HG02610 (cell line): ENCODE measurements around the gene SLC7A7.
A peak's percentile ranks its signal among the peaks of the same experiment; 100 is the strongest.
"Not testable (repeated sequence)": the region's sequence is repeated elsewhere in the genome, so short reads cannot be mapped to it uniquely, and the experiment has no call there.

ENCODE experiments used
- ATAC-seq: cut with Tn5 transposase; IDR thresholded peaks from one replicate; pipeline ENCODE4 v1.9.1; 2021; ENCODE audit warnings: mild to moderate bottlenecking, moderate library complexity; ENCODE audit not compliant: unreplicated experiment

The SLC7A7 gene

DNA sequence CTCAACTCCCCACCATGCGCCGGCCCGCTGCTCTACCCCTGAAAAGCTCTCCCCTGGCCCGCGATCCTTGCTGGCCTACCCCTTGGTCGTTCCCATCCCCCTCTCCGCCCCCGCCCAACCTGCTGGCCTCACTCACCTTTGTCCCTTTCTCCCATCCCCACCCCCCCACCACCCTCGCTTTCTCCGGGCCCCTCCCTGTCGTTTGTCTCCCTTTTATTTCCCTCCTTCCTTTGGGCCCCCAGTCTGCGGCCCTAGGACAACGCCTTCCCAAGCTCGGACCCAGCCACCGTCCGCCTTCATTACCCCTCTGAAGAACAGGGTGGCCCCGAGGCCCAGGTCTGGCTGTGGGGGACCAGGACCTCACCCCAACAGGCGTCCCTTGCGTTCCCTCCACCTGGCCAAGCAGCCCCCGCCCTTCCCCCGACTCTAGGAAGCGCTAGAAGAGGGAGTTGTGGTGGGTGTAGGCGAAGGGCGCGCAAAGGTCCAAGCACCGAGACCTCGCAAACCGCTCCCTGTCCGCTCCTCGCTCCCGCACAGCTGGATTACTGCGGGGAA lies 6.9 kb upstream of the SLC7A7 start:
- ATAC-seq: no peak

DNA sequence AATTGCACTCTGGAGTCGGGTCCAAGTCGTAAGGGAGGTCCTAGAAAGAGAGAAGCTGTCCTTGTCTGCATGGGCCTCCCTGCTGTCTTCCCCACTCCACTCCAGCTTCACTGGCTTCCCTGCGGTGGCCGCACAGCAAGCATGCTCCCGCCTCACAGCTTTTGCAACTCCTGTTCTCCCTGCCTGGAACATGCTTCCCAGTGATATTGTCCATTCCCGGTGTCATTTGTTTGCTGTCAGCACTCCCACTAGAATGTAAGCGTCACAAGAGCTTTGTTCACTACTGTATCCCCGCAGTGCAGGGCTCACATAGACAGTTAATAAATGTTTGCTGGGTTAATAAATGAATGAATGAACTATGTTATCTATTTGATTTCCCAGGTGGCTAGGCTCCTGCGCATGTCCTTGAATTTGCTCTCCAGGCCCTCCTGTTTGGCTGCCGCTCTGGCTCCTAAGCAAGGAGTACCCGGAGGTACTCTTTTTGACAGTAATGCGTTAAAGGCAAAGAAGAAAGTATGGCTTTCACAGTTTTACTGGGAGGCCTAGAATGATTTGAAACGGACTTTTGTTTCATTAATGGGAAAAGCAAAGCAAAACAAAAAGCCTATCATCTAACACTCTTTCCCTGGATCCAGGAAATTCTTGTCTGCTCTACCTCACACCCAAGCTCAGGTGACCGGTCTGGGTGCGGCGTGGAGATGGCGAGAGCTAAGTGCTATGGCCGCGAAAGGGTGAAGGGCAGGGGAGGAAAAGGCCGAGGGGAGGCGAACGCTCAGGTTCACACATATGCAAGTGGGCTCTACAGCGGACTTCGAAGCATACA lies 6.2 kb upstream of the SLC7A7 start:
- ATAC-seq: no peak

DNA sequence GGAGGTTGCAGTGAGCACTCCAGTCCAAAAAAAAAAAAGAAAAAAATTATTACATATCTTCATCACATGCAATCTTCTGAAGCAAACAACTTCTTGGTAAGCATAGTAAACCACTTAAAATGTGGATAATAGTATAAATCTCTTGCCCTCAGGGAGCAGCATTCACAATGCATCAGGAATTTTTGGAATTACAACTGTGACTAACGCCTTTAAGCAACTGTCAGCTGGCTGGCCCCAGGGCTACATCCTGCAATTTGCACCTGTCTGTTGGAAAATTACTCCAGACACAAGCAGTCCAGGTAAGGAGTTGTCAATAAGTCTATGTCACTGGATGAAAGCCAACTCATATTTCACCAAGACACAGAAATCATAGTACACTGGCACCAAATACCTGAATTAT lies 5.5 kb upstream of the SLC7A7 start:
- ATAC-seq: no peak

DNA sequence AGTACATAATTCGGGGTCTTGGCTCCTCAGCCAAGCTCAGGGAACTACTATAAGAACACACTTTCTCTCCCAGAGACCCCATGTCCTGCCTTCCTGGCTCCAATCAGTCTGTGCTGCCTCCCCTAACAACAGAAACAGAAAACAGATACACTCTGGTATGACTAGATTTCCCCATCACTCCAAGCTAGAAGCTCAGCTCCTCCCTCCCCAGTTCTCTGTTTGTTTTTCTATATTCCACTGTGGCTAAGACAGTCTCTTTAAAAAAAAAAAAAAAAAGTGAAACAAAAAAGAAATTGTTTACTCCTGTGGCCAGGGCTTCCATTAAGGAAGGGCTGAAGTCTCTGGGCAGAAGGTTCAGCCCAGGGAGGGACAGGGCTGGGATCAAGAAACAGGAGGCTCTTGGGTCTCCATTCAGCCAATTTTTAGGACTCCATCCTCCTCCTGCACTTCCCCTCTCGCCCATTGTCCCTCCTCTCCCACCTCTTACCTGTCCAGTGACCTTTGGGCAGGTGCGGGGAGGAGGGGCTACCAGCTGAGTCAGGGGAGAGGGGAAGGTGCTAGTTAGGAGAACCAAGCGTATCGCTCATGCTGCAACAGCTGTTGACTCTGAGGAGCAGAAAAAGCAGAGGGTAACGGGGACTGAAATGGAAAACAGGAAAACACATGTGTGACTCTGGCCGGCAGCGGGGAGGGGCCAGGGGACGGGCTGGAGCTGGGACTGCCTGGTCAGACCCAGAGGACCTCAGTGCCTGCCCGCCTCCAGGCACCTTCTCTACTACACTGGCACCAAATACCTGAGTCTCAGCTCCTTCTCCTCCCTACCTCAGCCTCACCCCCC lies 4.1 kb upstream of the SLC7A7 start:
- ATAC-seq: no peak

DNA sequence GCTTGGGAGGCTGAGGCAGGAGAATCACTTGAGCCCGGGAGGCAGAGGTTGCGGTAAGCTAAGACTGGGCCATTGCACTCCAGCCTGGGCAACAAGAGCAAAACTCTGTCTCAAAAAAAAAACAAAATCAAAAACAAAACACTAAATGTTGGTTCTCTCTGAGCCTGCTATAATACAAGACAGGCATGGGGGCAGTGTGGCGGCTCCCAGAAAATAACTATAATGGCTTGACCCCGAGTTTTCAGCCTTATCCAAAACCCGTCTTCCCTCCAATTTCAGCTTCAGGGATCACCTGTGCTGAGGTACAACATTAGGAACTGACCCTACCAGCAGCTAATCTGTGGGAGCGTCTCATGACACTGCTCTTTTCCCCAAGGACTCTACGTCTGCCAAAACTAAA lies 862 bp downstream of the SLC7A7 start:
- ATAC-seq: no peak

DNA sequence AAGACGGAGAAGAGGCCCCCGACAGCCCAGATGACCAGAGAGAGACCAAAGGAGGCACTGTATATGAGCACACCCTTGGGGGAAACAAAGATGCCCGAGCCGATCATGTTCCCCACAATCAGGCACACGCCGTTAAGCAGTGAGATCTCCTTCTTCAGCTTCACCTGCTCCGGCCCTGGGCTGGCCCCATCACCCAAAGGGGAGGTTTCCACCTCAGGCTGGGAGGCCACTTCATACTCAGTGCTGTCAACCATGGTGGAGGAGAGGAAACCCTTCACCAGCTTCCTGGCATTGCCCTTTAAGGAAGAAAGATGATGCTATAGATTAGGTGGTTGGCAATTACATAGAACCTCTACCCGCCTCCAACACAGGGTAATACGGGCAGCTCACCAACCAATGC lies 2.1 kb downstream of the SLC7A7 start:
- ATAC-seq: no peak

DNA sequence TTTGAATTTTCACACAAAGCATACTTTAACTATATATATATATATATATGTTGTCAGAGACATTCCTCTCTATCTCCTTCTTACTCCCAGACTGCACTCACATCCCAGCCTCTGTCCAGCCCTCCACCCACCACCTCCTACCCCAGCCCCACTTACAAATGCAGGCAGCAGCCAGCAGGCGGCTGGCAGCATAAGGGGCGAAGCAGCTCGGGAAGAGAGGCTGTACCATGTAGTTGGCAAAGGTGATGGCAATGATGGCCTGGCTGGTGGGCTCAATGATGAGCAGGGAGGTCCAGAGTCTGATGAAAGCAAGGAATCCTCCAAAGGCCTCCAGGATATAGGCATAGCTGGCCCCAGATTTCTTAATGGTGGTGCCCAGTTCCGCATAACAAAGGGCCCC lies 2.5 kb downstream of the SLC7A7 start:
- ATAC-seq: no peak

DNA sequence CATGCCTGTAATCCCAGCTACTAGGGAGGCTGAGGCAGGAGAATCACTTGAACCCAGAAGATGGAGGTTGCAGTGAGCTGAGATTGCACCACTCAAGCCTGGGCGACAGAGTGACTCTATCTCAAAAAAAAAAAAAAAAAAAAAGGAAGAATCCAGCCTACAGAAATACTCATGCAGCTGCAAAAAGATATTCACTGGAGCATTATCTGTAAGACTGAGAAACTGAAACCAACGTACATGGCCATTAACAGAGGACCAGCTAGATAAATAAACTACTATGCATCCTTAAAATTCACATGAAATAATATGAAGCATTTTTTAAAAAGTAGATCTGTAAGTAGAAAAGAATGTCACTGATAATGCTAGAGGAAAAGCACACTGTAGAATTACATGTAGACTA lies 3.5 kb downstream of the SLC7A7 start:
- no peak for ATAC-seq

DNA sequence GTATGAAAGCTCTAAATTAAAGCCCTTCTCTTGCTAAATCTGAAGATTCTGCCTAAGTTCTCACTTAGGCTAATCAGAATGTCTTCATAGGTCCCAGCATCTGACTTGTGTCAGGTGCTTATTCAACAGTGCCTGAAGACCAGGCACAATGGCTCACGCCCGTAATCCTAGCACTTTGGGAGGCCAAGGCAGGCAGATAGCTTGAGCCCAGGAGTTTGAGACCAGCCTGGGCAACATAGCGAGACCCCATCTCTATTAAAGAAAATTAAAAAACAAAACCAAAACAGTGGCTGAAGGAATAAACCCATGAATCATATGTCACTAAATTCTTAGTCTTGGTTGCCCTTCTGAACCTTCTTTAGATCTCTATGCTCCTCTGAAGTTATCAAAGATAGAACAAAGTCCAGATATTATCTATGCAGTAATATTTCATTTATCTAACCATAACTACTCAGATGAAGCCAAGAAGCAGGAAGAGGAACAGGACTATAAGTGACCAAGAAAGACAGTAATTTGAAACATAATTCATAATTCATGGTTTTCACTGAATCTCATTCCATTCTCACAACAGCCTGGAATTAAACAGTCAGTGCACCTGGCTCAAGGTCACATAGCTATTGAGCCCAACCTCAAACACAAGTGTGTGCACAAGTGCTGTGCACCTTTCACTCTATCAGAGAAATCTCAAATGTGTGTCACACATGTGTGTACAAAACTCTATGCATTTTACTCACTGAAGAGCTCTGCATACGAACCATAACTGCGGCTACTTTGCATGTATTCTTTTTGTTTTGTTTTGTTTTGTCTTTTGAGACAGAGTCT lies 6.6 kb downstream of the SLC7A7 start:
- no peak for ATAC-seq

DNA sequence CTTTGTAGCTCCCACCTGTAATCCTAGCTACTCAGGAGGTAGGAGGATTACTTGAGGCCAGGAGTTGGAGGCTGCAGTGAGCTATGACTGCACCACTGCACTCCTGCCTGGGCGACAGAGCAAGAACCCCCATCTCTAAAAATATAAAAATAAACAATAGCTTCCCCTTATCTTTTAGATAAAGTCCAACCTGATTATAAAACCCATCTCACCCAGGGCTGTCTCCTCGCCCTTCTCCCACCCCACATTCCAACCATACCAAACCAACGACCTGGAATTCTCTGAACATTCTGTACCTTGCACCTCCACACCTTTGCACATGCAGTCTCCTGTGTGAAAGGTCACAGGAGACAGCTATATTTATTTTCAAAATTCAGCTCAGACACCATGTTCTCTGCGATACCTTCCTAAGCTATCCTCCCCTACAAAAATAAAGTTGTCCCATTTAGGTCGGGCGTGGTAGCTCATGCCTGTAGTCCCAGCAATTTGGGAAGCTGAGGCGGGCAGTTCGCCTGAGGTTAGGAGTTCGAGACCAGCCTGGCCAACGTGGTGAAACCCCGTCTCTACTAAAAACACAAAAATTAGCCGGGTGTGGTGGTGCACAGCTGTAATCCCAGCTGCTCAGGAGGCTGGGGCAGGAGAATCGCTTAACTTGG lies 7.7 kb downstream of the SLC7A7 start:
- no peak for ATAC-seq

DNA sequence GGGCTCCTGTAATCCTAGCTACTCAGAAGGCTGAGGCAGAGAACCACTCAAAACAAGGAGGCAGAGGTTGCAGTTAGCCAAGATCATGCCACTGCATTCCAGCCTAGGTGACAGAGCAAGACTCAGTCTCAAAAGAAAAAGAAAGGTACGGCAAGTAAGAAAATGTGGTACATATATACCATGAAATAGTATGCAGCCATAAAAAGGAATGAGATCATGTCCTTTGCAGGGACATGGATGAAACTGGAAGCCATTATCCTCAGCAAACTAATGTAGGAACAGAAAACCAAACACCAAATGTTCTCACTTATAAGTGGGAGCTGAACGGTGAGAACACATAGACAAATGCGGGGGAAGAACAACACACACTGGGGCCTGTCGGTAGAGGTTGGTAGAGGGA lies 10.0 kb downstream of the SLC7A7 start:
- not testable (repeated sequence) for ATAC-seq

DNA sequence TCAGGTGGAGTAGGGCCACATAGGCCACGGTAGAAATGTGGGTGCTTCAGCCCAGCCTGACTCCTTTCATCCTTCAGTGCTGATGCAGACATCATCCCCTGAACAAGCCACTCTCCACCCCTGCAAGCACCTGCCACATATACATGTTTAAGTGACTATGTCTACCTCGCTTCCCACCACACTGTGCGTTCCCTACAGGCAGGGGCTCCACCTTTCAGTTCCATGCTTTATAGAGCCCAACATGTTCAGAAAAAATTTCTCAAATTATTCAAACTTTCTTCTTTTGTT lies 11.6 kb downstream of the SLC7A7 start:
- peak; percentile 46 for ATAC-seq

DNA sequence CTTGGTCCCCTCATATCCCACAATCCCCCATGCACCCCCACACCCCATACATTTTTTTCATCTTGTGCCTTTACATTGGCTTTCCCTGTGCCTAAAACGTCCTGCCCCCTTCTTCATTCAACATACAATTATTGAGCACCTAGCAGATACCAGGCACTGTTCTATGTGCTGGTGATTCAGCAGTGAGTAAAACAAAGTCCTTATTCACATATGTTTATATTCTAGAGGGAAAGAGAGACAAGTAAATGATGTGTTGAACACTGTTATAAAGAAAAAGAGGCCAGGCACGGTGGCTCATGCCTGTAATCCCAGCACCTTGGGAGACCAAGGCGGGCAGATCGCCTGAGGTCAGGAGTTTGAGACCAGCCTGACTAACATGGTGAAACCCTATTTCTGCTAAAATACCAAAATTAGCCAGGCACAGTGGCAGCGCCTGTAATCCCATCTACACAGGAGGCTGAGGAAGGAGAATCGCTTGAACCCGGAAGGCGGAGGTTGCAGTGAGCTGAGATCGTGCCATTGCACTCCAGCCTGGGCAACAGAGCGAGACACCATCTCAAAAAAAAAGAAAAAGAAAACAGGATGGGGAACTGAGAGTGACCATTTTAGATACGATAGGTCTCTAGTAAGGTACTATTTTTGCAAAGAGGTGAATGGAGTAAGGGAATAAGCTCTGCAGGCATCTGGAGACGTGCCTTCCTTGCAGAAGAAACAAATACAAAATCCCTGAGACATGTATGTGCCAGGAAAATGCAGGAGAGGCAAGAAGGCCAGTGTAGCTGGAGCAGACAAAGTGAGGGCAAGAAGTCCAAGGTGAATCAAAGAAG lies 12.2 kb downstream of the SLC7A7 start:
- ATAC-seq: peak; percentile 63

DNA sequence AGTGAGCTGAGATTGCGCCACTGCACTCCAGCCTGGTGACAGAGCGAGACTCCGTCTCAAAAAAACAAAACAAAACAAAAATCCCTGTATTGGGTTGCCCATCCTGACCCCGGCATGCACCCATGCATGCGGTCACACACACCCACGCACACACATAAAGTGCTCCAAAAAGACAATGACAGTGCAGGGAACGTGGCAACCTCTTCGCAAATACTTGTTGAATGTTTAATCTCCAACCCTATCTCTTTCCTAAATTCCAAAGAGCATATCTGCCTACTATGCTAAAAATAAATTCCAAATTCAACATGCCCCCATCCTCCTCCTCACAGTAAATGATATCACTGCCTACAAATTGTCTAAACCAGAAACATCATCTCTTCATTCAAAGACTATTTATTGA lies 13.5 kb downstream of the SLC7A7 start:
- no peak for ATAC-seq

DNA sequence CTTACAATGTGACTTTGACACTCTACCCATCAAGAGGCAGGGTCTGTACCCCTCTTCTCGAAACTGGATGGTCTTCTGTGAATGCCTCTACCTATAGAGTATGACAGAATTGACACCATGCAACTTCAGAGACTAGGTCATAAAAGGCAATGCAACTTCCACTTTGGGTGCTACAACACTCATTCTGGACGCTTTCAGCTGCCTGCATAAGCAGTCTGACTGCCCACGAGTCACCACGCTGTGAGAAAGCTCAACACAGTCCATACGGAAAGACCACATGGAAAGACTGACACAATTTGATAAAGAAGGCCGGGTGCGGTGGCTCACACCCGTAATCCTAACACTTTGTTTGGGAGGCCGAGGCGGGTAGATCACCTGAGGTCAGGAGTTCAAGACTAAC lies 14.9 kb downstream of the SLC7A7 start:
- ATAC-seq: no peak

DNA sequence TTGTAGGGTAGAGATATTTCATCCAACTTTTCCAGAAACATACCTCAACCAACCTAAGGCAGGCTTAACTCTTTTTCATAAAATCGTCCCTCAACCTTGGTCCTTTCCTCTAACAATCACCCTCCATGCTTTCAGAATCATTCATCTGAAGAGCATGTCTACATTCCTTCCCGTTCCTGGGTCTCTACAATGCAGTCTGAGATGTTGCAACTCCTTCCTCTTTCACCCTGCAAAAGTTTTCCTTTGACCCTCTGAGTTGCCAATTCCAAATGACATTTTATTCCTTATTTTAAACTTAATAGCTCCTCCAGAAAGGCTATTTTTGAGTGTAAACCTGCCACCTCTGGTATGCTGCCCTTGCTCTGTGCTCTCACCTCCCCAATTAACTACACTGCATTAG lies 16.7 kb downstream of the SLC7A7 start:
- ATAC-seq: no peak

DNA sequence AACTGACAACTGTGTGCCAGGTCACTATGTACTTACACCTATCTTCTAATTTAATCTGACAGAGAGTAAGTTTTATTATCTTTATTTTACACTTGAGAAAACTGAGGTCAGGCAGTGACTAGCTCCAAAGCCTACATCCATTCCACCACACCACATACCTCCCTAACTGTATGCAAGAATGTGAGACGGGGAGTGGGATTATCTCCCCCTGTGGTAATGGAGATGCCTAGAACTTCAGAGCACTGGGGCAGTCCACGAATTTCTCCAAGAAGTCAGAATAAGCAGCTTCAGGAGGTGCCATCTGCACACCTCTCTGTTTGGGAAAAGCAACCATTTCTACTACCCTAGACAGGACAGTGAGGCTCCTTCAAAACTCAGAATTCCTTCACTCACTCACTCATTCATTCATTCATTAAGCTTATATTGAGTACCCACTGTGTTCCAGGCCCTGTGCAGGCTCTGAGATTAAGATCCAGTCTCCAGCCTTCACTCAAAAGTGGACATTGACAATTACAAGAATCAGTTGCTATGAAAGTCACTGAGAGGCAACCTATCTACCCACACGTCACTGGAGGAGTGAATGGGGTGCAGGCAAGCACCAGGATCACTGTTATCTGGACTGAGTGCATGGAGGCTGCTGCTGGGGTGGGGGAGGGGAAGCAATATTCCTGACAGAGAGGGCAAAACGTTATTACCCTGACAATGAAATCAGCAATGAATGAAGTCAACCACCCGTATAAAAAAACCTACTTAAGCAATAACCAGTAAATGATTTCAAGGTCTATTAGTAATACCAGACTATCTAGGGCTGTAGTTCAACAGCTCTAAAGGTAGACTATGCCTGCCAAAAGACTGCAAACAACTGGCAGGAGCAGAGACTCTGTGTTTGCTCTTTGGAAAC lies 18.0 kb downstream of the SLC7A7 start:
- ATAC-seq: no peak

DNA sequence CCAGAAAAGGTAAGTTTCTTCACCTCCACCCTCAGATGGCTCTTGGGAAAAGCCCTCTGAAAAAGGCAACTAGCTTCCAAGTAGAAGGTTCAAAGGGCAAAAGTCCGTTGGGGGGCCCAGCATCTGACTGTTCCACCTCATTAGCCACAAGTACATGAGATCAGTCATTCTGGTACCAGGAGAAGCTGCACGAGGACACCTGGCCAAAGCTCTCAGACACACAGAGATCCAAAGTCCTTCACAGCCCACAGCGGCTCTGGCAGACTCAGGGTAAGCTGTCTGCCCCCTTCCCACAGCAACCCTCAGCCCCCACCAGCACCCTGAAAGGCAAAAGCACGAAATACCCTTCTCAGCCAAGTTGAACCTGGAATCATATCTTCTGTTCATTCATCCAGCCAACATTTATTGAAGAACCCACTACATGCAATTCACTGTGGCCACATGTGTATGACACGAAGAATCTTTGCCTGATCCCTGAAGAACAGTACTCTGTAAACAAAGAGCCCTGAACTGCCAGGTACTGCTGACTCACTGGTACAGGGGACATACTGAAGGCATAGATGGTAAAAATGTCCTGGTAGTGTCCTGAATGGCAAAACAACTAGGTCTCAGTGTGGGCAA lies 19.0 kb downstream of the SLC7A7 start:
- peak; percentile 42 for ATAC-seq
